Activated CD8-positive, alpha-beta memory T cell treated with anti-CD3 and anti-CD28 coated beads for 48 hours (primary cell): ENCODE data around the gene AGAP3.

Experiments used
- DNase-seq, 3 experiments: peaks; one replicate each; pipeline ENCODE4 v3.0.0-alpha.2; 2020; ENCODE audit warnings: low read depth in 2 of 3, low spot score in 2 of 3

The AGAP3 gene

GRCh38 chr7:151087245-151088018 is 1.2 kb downstream of the AGAP3 start:
- DNase-seq = no peak

- no peak for DNase-seq
Observed at GRCh38 chr7:151088019-151088855, 2.0 kb downstream of the AGAP3 start.

- no peak for DNase-seq
Observed at GRCh38 chr7:151088856-151089699, 2.8 kb downstream of the AGAP3 start.

- no peak for DNase-seq
Observed at GRCh38 chr7:151089893-151090730, 3.8 kb downstream of the AGAP3 start.

- no peak for DNase-seq
Observed at GRCh38 chr7:151091003-151091402, 4.7 kb downstream of the AGAP3 start.

GRCh38 chr7:151091431-151091830 is 5.2 kb downstream of the AGAP3 start:
- DNase-seq = no peak

- DNase-seq = no peak
Observed at GRCh38 chr7:151091988-151092387, 5.7 kb downstream of the AGAP3 start.

GRCh38 chr7:151093748-151094147 is 7.5 kb downstream of the AGAP3 start:
- no peak for DNase-seq

- DNase-seq = no peak
Observed at GRCh38 chr7:151094675-151095074, 8.4 kb downstream of the AGAP3 start.

GRCh38 chr7:151095123-151095797 is 9.0 kb downstream of the AGAP3 start:
- DNase-seq = no peak

GRCh38 chr7:151095828-151096475 is 9.7 kb downstream of the AGAP3 start:
- DNase-seq = no peak

- DNase-seq = no peak
Observed at GRCh38 chr7:151099486-151100211, 13.4 kb downstream of the AGAP3 start.

- DNase-seq = no peak
Observed at GRCh38 chr7:151100921-151101320, 14.6 kb downstream of the AGAP3 start.

GRCh38 chr7:151101621-151102396 is 15.5 kb downstream of the AGAP3 start:
- no peak for DNase-seq

- DNase-seq = no peak
Observed at GRCh38 chr7:151102991-151103390, 16.7 kb downstream of the AGAP3 start.

GRCh38 chr7:151103973-151104372 is 17.7 kb downstream of the AGAP3 start:
- DNase-seq = no peak

GRCh38 chr7:151104411-151105235 is 18.3 kb downstream of the AGAP3 start:
- no peak for DNase-seq
